ENCODE measurements around the gene KLK12.

GRCh38 chr19:51027126-51027806, 7.5 kb downstream of the KLK12 start:
- TF ChIP-seq CTCF (IDR thresholded peaks at IDR 0.05 in 4 of 5, conservative IDR thresholded peaks at IDR 0.05 in 1 of 5), result no peak
- no peak for TF ChIP-seq POLR2A (IDR thresholded peaks at IDR 0.05)

All from gastrocnemius medialis (tissue), 4 donors.